Renal pelvis (tissue), 4 donors: Measurements from ENCODE around the gene CCR9. TPM values are rescaled to one million over a fixed set of nuclear protein-coding genes. Genes with fewer than 3 reads are reported as not detected.

Source experiments
- DNase-seq: peaks from one replicate; pipeline ENCODE4 v3.0.0-alpha.2; 2013
- polyA plus RNA-seq, 3 donors: library from polyadenylated mRNA; unstranded; fragments of 120-200 nt; gene quantifications; one replicate each; pipeline ENCODE4 v1.2.1, GENCODE V29; 2013; ENCODE audit not compliant: insufficient read length in 3 of 3

Gene CCR9
- polyA plus RNA-seq, 3 donors: 0.10 to 0.13 TPM; not detected in 1

GRCh38 chr3:45907769-45908705, 21.7 kb downstream of the CCR9 start:
- DNase-seq: no peak

GRCh38 chr3:45908761-45909160, 22.4 kb downstream of the CCR9 start:
- no peak for DNase-seq

GRCh38 chr3:45909542-45909941, 23.2 kb downstream of the CCR9 start:
- no peak for DNase-seq

DNA sequence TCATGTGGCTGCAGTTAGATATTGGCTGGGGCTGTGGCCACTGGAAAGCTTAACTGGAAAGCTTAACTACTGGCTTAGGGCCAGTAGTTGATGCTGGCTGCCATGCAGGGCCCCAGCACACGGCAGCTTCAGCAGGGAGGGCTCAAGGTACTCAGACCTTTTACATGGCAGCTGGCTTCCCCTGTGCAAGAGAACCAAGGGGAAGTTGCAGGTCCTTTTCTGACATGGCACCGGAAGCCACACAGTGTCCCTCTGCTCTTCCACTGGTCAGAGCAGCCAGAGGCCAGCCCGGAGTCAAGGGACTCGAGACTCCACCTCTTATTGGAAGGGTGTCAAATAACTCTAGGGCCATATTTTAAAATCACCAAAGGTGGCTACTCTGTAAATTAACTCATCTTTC, 24.5 kb downstream of the CCR9 start:
- DNase-seq: no peak

GRCh38 chr3:45911511-45912226, 25.3 kb downstream of the CCR9 start:
- DNase-seq: no peak

DNA sequence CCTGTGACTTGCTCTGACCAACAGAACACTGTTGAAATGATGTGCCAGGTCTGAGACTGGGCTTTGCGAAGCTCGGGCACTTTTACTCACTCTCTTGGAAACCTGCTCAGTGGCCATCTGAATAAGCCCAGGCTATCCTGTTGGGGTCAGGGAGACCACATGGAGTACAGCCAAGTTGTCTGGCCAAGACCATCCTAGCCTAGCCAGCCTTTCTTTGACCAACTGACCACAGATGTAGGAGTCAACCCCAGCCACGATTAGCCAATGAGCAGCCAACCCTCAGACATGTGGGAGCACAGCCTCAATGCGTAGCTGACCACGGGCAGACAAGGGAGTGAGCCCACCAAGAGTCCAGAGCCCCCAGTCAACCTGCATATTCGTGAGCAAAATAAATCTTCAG, 26.1 kb downstream of the CCR9 start:
- DNase-seq: no peak

DNA sequence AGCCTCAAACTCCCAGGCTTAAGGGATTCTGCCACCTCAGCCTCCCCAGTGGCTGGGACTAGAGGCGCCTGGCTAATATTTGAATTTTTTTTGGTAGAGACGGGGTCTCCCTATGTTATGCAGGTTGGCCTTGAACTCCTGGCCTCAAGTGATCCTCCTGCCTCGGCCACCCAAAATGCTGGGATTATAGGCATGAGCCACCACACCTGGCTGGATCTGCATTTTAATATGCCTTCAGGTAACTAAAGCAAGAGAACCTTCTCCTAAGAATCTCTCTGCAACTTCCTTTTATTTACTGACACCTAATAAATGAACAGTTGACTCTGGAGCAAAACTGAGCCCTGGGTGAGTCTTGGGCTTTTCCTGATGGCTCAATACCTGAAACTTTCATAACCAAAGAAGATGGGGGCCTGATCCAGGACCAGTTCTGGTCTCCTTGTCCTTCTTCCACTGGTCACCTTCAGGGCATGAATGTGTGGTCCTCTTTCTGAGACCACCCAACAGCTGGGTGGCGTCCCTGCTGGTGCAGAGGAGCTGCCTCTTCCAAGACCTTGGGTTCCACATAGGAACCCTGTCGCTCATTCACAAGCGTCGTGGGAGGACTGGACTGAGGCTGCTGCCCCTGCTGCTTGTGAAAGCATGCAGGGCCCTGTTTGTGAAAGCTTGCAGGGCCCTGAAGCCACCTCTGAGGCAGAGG, 28.2 kb downstream of the CCR9 start:
- DNase-seq: no peak

DNA sequence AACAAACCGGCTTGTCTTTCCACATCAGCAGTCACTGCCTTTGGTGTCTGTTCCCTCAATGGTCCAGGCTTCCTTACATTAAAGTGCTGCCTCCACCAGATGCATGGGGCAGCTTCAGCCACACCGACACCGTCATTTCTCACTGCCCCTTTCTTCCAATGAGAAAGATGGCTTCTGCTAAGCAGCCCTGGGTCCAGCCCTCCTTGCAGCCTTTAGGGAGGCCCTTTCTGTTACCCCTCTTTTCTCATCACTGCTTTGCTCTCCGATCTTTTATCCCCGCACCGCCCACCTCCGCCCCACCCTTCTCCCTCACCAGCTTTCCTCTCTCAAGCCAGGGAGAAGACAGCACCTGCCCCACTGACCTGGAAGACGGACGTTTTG, 28.7 kb downstream of the CCR9 start:
- no peak for DNase-seq

DNA sequence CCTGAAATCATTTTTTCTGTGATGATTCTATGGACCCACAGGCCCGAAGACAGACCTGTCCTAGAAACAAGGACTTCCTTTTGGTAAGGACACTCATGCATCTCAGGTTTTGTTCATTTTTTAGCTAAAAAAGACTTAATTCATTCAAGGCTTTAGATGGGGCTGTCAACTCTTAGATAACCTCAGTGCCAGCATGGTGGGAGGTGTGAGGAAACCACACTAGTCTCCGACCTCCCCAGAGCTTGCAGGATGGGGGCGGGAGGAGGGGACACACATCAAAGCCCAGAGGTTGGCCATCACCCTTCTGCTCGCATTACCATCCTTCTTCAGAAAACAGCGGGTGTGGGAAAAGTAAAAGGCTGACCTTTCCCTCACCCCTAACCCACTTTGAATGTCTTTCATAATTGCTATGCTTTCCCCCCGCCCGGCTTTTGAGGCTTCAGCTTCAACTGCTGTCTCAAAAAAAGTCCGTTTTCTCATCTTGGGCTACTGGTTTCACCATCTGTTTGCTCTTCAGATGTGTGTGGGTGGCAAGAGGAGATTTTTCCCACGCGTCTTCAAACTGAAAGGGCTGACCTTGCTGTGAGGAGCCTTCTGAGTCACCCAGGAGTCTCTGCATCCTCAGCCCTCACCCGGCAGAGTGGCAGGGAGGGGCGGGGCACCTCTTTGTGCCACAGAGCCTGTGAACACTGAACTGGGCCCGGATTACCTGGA, 29.3 kb downstream of the CCR9 start:
- no peak for DNase-seq

DNA sequence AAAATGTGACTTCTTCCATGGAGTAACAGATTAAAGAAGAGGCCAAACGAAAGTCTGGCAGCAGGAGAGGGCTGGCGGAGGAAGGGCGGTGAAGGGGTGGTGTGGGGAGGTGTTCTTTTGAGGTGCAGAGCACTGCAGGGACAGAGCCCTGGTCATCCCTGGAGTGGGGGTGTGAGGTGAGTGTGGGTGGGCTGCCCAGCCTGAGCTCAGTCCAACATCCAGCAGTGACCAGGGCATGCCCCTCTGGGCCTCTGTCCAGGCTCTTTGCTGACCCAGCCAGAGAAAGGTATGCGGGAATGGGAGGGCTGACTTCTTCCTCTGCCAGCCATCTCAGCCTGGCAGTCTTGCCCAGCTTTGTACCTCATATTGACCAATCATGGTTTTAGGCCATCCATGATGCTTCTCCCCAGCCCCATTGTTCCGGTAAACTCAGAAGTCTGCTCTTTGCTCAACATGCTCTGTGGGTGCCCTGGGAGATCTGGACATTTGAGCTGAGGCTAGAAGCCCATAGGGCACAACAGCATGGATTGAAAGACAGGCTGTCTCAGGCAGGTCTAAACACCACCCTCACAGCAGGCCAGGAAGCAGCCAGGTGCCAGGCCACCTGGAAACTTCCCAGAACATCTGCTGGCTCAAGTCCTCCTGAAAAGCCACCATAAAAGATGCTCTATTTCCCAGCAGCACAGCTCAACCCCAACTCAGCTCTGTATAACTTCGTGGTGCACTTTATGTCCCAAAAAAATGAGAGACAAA, 31.0 kb downstream of the CCR9 start:
- no peak for DNase-seq

- DNase-seq: no peak
Measured at GRCh38 chr3:45921158-45922038, 35.1 kb downstream of the CCR9 start.

- no peak for DNase-seq
Measured at GRCh38 chr3:45922039-45922326, 35.6 kb downstream of the CCR9 start.

- DNase-seq: no peak
Measured at GRCh38 chr3:45922950-45923590, 36.7 kb downstream of the CCR9 start.

DNA sequence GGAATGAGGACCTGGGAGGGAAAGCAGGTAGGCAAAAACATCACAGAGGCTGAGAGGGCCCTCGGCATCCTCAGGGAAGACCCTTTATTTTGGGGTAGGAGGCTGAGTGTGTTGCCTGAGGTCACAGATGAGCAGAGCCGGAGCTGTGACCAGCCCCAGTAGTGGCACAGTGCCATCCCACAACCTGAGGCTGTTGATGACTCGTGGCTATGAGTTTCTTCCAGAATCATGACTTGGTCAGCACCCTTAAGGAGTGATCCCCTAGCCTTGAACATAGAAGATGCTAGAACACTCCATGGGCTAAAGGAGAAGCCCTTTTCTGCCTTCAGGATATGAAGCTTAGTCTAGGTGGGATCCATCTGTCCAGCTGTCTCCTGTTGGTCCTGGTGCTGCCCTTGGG, 37.4 kb downstream of the CCR9 start:
- no peak for DNase-seq

GRCh38 chr3:45927881-45928280, 41.5 kb downstream of the CCR9 start:
- no peak for DNase-seq

- no peak for DNase-seq
Measured at GRCh38 chr3:45929042-45929679, 42.8 kb downstream of the CCR9 start.

DNA sequence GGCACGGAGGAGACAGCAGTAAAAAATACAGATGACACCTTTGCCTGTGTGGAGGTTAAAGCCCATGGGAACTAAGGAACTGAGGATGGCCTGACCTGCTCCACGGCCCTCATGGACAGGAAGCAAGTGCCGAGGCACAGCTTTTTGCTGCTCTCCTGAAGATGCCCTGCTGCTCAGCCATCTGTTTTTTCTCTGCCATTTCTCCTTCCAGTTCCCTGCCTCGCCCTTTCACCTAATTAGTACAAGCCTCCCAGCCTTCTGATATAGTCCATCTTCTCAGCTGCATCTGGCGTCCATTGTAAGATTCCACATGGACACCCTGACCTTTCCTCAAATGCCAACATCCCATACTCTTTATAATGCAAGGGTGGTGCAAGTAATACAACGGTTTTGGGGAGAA, 45.2 kb downstream of the CCR9 start:
- DNase-seq: no peak

DNA sequence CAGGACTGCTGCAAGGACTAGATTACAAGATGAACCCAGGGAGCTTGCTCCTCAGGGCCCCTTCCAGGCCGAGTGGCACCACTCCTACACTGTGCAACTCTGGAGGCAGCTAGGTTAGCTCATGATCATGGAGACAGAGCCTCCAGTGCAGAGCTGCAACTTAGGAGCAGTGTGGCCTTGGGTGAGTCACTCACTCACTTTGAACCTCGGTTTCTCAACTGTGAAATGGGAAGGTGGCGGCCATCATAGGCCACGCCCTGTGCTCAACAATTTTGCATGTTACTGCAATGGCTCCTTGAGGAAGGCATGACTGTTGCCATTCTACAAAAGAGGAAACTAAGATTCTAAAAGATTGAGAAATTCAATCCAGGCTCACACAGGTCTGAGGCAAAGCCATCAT, 45.8 kb downstream of the CCR9 start:
- no peak for DNase-seq

GRCh38 chr3:45933591-45933990, 47.2 kb downstream of the CCR9 start:
- no peak for DNase-seq
